Measurements from ENCODE around the gene HSD17B12. TPM values are rescaled to one million over a fixed set of nuclear protein-coding genes. Genes with fewer than 3 reads are reported as not detected.

HSD17B12 gene
- total RNA-seq, 6 donors from 2014 or later, result 26.6 to 107 (median 74.4) TPM

DNA sequence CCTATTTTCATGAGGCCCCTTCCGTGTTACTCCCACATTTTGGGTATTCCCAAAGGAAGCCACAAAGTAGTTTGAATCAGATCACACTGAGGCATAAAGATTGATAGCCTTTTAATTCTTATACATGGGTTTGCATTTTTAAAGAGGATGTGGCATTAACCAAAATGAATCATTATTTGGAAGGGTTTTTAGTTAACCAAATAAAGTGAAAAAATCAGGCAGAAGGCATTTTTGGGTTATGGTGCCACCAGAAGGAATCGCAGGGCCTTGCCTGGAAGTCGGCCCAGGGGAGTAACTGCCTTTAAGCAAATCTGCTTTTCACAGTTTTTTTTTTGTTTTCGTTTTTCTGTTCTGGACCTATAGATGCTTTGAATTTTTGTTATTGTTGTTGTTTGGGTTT lies 55.4 kb downstream of the HSD17B12 start:
- TF ChIP-seq POLR2A (IDR thresholded peaks at IDR 0.05) (no peak), POLR2AphosphoS5 (IDR thresholded peaks at IDR 0.05) (no peak), EP300 (IDR thresholded peaks at IDR 0.05) (no peak)
- TF ChIP-seq, protein P1, sequence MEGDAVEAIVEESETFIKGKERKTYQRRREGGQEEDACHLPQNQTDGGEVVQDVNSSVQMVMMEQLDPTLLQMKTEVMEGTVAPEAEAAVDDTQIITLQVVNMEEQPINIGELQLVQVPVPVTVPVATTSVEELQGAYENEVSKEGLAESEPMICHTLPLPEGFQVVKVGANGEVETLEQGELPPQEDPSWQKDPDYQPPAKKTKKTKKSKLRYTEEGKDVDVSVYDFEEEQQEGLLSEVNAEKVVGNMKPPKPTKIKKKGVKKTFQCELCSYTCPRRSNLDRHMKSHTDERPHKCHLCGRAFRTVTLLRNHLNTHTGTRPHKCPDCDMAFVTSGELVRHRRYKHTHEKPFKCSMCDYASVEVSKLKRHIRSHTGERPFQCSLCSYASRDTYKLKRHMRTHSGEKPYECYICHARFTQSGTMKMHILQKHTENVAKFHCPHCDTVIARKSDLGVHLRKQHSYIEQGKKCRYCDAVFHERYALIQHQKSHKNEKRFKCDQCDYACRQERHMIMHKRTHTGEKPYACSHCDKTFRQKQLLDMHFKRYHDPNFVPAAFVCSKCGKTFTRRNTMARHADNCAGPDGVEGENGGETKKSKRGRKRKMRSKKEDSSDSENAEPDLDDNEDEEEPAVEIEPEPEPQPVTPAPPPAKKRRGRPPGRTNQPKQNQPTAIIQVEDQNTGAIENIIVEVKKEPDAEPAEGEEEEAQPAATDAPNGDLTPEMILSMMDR (IDR thresholded peaks at IDR 0.05), result no peak
- 71 to 73% methylated on average over 4 of the region's 4 CpGs for WGBS, 2 donors
- Histone ChIP-seq H3K27ac (no peak overlapping the region), H3K4me3 (no peak overlapping the region), H3K9me3 (no peaks in the 10 kb centered on the region), H3K27me3 (no peaks in the 10 kb centered on the region), H3K36me3 (peaks cover 0 to 10% (median 6%) of the 10 kb centered on the region in 4 donors), H3K4me1 (peaks cover 21 to 33% (median 25%) of the 10 kb centered on the region in 4 donors)
- no peak for ATAC-seq (ENCODE audit: low FRiP score in 2 of 2)
- no peak for DNase-seq

DNA sequence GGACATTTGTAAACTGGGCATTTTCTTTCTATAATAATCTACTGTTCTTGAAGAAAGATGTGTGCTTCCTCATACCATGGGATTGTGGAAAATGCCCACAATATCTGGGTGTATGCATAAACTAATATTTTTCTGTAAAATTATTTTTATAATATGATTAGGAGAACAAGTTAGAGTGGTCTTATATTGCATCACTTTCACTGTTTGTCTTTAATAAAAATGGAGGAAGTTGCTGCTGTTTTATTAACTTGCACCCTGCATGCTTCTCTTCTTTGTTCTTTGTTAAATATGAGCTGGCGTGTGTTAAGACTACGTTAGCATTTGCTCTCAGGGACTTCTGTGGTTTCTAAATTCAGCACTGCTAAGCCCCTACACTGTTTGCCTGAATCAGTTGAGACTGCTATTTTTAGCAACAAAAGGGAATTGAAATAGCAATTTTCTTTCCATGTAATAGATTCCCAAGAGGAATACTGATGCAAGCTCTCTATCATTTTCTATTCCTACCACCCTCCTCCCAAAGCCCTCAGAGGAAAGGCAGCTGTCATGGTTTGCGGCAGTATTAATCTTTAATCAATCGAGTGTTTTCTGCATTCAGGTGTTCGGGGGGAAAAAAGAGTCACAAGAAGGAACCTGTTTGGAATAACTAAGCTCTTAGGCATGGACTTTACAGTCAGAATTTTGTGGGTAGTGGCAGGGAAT lies 56.1 kb downstream of the HSD17B12 start:
- peaks cover 0 to 10% (median 6%) of the 10 kb centered on the region in 4 donors for H3K36me3 ChIP-seq
- DNase-seq (no peak), ATAC-seq (ENCODE audit: low FRiP score in 2 of 2) (no peak)
- no peaks in the 10 kb centered on the region for H3K27me3 ChIP-seq
- TF ChIP-seq POLR2A (IDR thresholded peaks at IDR 0.05), result no peak
- TF ChIP-seq, protein P1 (IDR thresholded peaks at IDR 0.05), result no peak
- no peak for TF ChIP-seq EP300 (IDR thresholded peaks at IDR 0.05)
- no peak for TF ChIP-seq POLR2AphosphoS5 (IDR thresholded peaks at IDR 0.05)
- no peak overlapping the region for H3K27ac ChIP-seq
- 39 to 50% methylated on average over 5 of the region's 5 CpGs for WGBS, 2 donors
- peaks cover 21 to 33% (median 25%) of the 10 kb centered on the region in 4 donors for H3K4me1 ChIP-seq
- no peak overlapping the region for H3K4me3 ChIP-seq
- no peaks in the 10 kb centered on the region for H3K9me3 ChIP-seq

DNA sequence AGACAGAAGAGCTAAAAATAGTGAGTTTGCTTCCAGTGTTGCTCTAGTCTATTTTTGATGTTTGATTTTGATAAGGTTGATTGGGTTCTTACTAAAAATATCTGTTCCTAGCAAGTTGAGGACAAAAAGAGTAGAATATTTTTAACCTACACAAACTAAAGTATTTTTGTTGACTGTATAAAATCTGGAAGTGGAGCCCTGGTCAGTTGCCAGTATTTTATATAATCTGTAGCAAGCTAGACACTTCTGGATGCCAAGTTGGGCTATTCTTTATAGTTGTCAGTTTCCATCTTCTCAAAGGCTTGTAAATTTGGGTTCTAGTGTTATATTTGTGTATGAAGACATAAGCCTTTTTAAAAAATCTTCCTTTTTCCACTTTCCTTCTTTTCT lies 56.7 kb downstream of the HSD17B12 start:
- no peaks in the 10 kb centered on the region for H3K9me3 ChIP-seq
- H3K4me1 ChIP-seq, result peaks cover 21 to 33% (median 25%) of the 10 kb centered on the region in 4 donors
- no peak for DNase-seq
- H3K4me3 ChIP-seq, result no peak overlapping the region
- no peaks in the 10 kb centered on the region for H3K27me3 ChIP-seq
- no peak for ATAC-seq (ENCODE audit: low FRiP score in 2 of 2)
- TF ChIP-seq, protein P1 (IDR thresholded peaks at IDR 0.05), result no peak
- no peak for TF ChIP-seq POLR2AphosphoS5 (IDR thresholded peaks at IDR 0.05)
- H3K27ac ChIP-seq, result no peak overlapping the region
- peaks cover 0 to 10% (median 6%) of the 10 kb centered on the region in 4 donors for H3K36me3 ChIP-seq

DNA sequence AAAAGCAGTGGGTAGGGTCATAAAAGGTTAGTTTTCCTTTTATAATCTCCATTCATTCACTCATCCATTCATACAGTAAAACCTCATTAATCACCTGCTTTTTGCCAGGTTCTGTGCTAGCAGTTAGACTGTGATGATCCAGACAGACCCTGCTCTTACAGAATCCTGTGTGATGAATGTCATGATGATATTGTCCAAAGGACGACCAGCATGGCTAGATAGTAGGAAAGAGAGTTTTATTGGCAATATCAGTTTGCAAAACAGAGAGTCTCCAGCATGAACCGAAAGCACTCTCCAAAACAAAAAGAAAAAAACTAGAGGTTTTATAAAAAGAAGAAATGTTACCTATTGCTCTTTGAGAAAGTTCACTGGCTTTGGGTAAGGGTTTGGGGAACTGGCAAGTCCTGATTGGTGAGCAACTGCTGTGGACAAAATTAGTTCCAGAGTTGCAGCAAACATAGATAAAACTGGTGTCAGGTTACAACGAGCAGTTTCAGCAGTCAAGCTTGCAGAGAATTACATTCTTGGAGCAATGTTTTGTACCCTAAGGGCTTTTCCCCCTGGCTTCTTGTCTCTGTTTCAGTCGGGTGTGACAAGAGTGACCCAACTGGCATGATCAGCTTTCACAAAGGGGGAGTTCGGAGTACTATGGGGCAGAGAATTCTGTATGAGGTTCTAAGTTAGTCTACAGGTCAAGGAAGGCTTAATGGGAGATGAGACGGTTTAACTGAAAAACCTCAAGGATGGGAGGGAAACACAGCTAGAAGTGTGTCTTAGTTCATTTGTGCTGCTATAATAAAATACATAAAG lies 58.3 kb downstream of the HSD17B12 start:
- Histone ChIP-seq H3K27me3 (no peaks in the 10 kb centered on the region), H3K36me3 (peaks cover 0 to 7% (median 6%) of the 10 kb centered on the region in 4 donors), H3K4me3 (no peak overlapping the region), H3K27ac (no peak overlapping the region), H3K4me1 (peaks cover 21 to 33% (median 25%) of the 10 kb centered on the region in 4 donors), H3K9me3 (no peaks in the 10 kb centered on the region)
- peak in 1 of 2 donors; percentile 49 for ATAC-seq (ENCODE audit: low FRiP score in 2 of 2)
- 43 to 49% methylated on average over 6 of the region's 6 CpGs for WGBS, 2 donors
- TF ChIP-seq, protein P1 (IDR thresholded peaks at IDR 0.05), result no peak
- TF ChIP-seq EP300 (IDR thresholded peaks at IDR 0.05) (no peak), POLR2AphosphoS5 (IDR thresholded peaks at IDR 0.05) (no peak), POLR2A (IDR thresholded peaks at IDR 0.05) (no peak)
- peak in 1 of 2 donors; percentile 22 for DNase-seq
